ENCODE data around the gene FAM3B.

- no peak for TF ChIP-seq EZH2phosphoT487 (IDR thresholded peaks at IDR 0.05; ENCODE audit: insufficient read depth, low read depth)
- TF ChIP-seq EZH2 (IDR thresholded peaks at IDR 0.05; ENCODE audit: insufficient read depth, poor library complexity, severe bottlenecking): no peak
Measured at GRCh38 chr21:41333752-41334151, 17.2 kb downstream of the FAM3B start.

All from GM23248 (cell line).